B cell (primary cell): ENCODE results near the gene KCNH1. TPM values are rescaled to one million over a fixed set of nuclear protein-coding genes. Genes with fewer than 3 reads are reported as not detected.

ENCODE experiments used
- ATAC-seq: fragments of 200-7000 bp; cut with Tn5 transposase; one replicate; pipeline ENCODE4 v1.10.0; 2021; ENCODE audit warnings: low read depth, mild to moderate bottlenecking, moderate number of reproducible peaks, moderate library complexity
- CTCF ChIA-PET: fragments of 350-600 bp; sonication (Branson Sonifier 250); formaldehyde crosslinking; loops from one replicate; lab custom pipeline; 2021; ENCODE audit warnings: antibody characterized with exemption, inconsistent platforms; lab: Charles Lee
- POLR2A ChIA-PET: fragments of 350-600 bp; sonication (Branson Sonifier 250); formaldehyde crosslinking; loops from one replicate; lab custom pipeline; 2021; ENCODE audit warnings: antibody characterized with exemption; lab: Charles Lee
- DNase-seq: peaks from one replicate; pipeline ENCODE4 v3.0.0; 2013
- H2AFZ ChIP-seq: 2 replicates; pipeline ENCODE4 v1.6.1; 2012; ENCODE audit warnings: mild to moderate bottlenecking, low read depth, low read length; ENCODE audit not compliant: insufficient read depth, poor library complexity, severe bottlenecking
- H3K27ac ChIP-seq, 2 donors: 1 replicate in 1 of 2; 2 replicates in 1 of 2; pipeline ENCODE4 v1.5.1; 2012 to 2013; ENCODE audit warnings: low read length in 2 of 2, mild to moderate bottlenecking in 2 of 2, moderate library complexity in 1 of 2
- H3K27me3 ChIP-seq, 4 experiments: fragments of 200-600 bp in 1 of 4; sonication (generic) in 1 of 4; replicated peaks in 1 of 4; 1 replicate in 2 of 4; 2 replicates in 2 of 4; pipeline versions ENCODE4 v1.6.1 to v1.7.0; 2013 to 2016; ENCODE audit warnings: low read length in 3 of 4, mild to moderate bottlenecking in 2 of 4, mixed read lengths in 1 of 4, moderate library complexity in 1 of 4; ENCODE audit not compliant: insufficient read depth in 4 of 4, control insufficient read depth in 3 of 4; ENCODE audit errors: control extremely low read depth in 1 of 4
- H3K36me3 ChIP-seq, 2 experiments: replicated peaks in 1 of 2; 1 replicate in 1 of 2; 2 replicates in 1 of 2; pipeline versions ENCODE4 v1.6.1 to v1.7.1; 2013; ENCODE audit warnings: low read length in 1 of 2; ENCODE audit not compliant: insufficient read depth in 2 of 2, control insufficient read depth in 1 of 2; ENCODE audit errors: control extremely low read depth in 1 of 2, extremely low read depth in 1 of 2
- H3K4me1 ChIP-seq, 2 donors: fragments of 200-600 bp in 1 of 2; sonication (generic) in 1 of 2; 1 replicate in 1 of 2; 2 replicates in 1 of 2; pipeline versions ENCODE4 v1.5.1 to v1.6.1; 2013 to 2017; ENCODE audit warnings: low read length in 2 of 2; ENCODE audit not compliant: control insufficient read depth in 2 of 2, insufficient read depth in 2 of 2
- H3K4me2 ChIP-seq: replicated peaks from 2 replicates; pipeline ENCODE3; 2012; ENCODE audit warnings: mild to moderate bottlenecking, low read depth, low read length; ENCODE audit not compliant: poor library complexity, severe bottlenecking
- H3K4me3 ChIP-seq, 5 experiments: fragments of 200-600 bp in 1 of 5; sonication (generic) in 1 of 5; 1 replicate in 3 of 5; 2 replicates in 2 of 5; pipeline versions ENCODE4 v1.5.1 to v1.7.0; 2011 to 2016; ENCODE audit warnings: low read length in 4 of 5, mild to moderate bottlenecking in 4 of 5, low read depth in 2 of 5, control low read depth in 1 of 5, moderate library complexity in 1 of 5; ENCODE audit not compliant: insufficient read depth in 1 of 5; ENCODE audit errors: control extremely low read depth in 1 of 5, extremely low read depth in 1 of 5
- H3K79me2 ChIP-seq: fragments of 200-600 bp; sonication (generic); one replicate; pipeline ENCODE4 v1.6.0; 2016; ENCODE audit warnings: low read length; ENCODE audit not compliant: control insufficient read depth, insufficient read depth
- H3K9ac ChIP-seq: fragments of 200-600 bp; sonication (generic); 2 replicates; pipeline ENCODE4 v1.6.1; 2017; ENCODE audit warnings: mild to moderate bottlenecking, low read length, moderate library complexity
- H3K9me3 ChIP-seq, 3 donors: one replicate each; pipeline versions ENCODE4 v1.6.1 to v1.7.1; 2013; ENCODE audit warnings: low read length in 2 of 3; ENCODE audit not compliant: control insufficient read depth in 2 of 3, insufficient read depth in 1 of 3; ENCODE audit errors: control extremely low read depth in 1 of 3
- H4K20me1 ChIP-seq: 2 replicates; pipeline ENCODE4 v1.6.0; 2012; ENCODE audit warnings: mild to moderate bottlenecking, low read length; ENCODE audit not compliant: insufficient read depth, control insufficient read depth, poor library complexity, severe bottlenecking
- H3K27ac Mint-ChIP-seq: one replicate; pipeline ENCODE4 v1.8.0; 2021; ENCODE audit warnings: mixed read lengths
- H3K27me3 Mint-ChIP-seq: one replicate; pipeline ENCODE4 v1.8.0; 2021; ENCODE audit warnings: mixed read lengths
- H3K4me1 Mint-ChIP-seq: one replicate; pipeline ENCODE4 v1.8.0; 2021; ENCODE audit warnings: mixed read lengths
- H3K4me3 Mint-ChIP-seq: one replicate; pipeline ENCODE4 v1.8.0; 2021; ENCODE audit warnings: mixed read lengths
- H3K9me3 Mint-ChIP-seq: one replicate; pipeline ENCODE4 v1.8.0; 2022; ENCODE audit warnings: mixed read lengths; ENCODE audit not compliant: insufficient read depth
- EZH2 ChIP-seq: IDR thresholded peaks from 2 replicates; pipeline ENCODE4 v1.6.1; 2012; ENCODE audit warnings: borderline replicate concordance, low read depth, mild to moderate bottlenecking, moderate library complexity, low read length; ENCODE audit not compliant: insufficient read depth, poor library complexity, severe bottlenecking
- WGBS: methylation state at CpG from one replicate; pipeline ENCODE4 v1.1.5; 2013; ENCODE audit warnings: missing lambda C conversion rate; ENCODE audit not compliant: insufficient coverage; 5-methylcytosine and 5-hydroxymethylcytosine counted together
- intact Hi-C: fragments of 100-400 bp; cut with micrococcal nuclease; formaldehyde crosslinking; loops from one replicate; pipeline ENCODE4 v1.10.0; 2022
- polyA plus RNA-seq: library from polyadenylated mRNA; depleted of rRNA; stranded (reverse); fragments of >200 nt; gene quantifications from 2 replicates; pipeline ENCODE4 v1.2.3, GENCODE V29; 2012
- total RNA-seq, 2 donors: library from RNA; stranded (reverse); fragments of 120-200 nt in 1 of 2; gene quantifications; 1 replicate in 1 of 2; 2 replicates in 1 of 2; pipeline versions ENCODE4 v1.2.3 to v1.2.4, GENCODE V29; 2013 to 2022
- TF ChIP-seq, protein P1 (sequence below): fragments of 200-600 bp; IDR thresholded peaks from one replicate; pipeline ENCODE4 v1.8.0; 2022; ENCODE audit warnings: antibody characterized with exemption, mild to moderate bottlenecking

The KCNH1 gene
- total and polyA plus RNA-seq, 2 donors (not counting 1 experiment from before 2014, with no cell fraction given): not detected

DNA sequence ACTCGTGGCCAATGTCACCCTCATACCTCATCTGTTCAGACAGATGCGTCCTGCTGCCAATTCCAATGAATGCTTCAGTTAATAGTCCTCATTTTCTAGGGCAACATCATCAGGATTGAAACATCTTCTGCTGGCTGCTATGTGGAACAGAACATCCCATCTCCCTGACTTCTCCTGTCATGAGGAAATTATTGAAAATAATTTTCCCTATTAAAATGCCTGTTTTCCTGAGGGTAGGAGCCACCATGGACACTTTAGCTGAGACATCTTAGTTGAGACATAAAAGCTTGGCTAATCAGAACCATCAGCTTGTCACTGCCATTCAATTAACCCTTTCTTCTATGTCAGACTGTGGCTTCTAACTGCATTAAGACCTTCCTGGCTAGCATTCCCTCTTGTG is 409.2 kb downstream of the KCNH1 start:
- H3K9ac ChIP-seq: no peak overlapping the region

DNA sequence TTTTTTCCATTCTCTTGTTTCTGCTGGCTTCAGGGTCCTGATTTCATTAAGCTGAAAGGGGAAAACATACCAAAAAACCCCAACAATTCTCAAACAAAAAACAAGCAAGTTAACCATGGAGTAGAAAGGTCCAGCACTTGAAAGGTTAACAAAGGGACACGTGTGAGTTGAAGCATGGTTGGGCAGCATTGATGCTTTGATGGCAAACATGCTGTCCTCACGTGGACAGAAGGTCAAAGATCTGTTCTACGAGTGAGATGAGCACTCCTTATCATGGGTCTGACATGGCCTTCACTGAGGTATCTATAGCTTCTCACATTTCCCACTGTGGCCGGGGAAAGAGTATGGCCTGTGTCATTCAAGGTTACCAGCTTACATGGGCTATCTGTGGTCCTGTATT is 410.3 kb downstream of the KCNH1 start:
- Histone ChIP-seq H3K79me2 (no peaks in the 10 kb centered on the region), H3K4me2 (no peak overlapping the region), H3K9ac (no peak overlapping the region), H3K9me3 (no peaks in the 10 kb centered on the region), H2AFZ (no peak overlapping the region), H3K4me1 (no peaks in the 10 kb centered on the region), H3K27ac (no peak overlapping the region), H4K20me1 (no peaks in the 10 kb centered on the region), H3K27me3 (peaks cover 0 to 5% (median 0%) of the 10 kb centered on the region in 4 experiments), H3K36me3 (no peaks in the 10 kb centered on the region), H3K4me3 (no peak overlapping the region)
- ATAC-seq (no peak), DNase-seq (no peak)
- Mint-ChIP-seq H3K9me3 (no peaks in the 10 kb centered on the region), H3K27me3 (no peaks in the 10 kb centered on the region), H3K4me3 (no peak overlapping the region), H3K27ac (no peak overlapping the region), H3K4me1 (no peaks in the 10 kb centered on the region)
- ChIA-PET CTCF (no interaction called here), POLR2A (no interaction called here)
- intact Hi-C loops: no loop called here
- WGBS: 48% methylated on average over 2 of the region's 4 CpGs
- no peak for TF ChIP-seq EZH2
- TF ChIP-seq, protein P1, sequence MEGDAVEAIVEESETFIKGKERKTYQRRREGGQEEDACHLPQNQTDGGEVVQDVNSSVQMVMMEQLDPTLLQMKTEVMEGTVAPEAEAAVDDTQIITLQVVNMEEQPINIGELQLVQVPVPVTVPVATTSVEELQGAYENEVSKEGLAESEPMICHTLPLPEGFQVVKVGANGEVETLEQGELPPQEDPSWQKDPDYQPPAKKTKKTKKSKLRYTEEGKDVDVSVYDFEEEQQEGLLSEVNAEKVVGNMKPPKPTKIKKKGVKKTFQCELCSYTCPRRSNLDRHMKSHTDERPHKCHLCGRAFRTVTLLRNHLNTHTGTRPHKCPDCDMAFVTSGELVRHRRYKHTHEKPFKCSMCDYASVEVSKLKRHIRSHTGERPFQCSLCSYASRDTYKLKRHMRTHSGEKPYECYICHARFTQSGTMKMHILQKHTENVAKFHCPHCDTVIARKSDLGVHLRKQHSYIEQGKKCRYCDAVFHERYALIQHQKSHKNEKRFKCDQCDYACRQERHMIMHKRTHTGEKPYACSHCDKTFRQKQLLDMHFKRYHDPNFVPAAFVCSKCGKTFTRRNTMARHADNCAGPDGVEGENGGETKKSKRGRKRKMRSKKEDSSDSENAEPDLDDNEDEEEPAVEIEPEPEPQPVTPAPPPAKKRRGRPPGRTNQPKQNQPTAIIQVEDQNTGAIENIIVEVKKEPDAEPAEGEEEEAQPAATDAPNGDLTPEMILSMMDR: no peak

More for the DNA sequence above, 409.2 kb downstream of the KCNH1 start:
- ChIA-PET POLR2A (no interaction called here), CTCF (no interaction called here)
- no CpG with 5 or more reads among the region's 2 CpGs for WGBS
- H3K4me3 Mint-ChIP-seq: no peak overlapping the region
- H3K27me3 ChIP-seq: peaks cover 0 to 5% (median 0%) of the 10 kb centered on the region in 4 experiments
- ATAC-seq (no peak), DNase-seq (no peak)
- H4K20me1 ChIP-seq: no peaks in the 10 kb centered on the region
- no peaks in the 10 kb centered on the region for H3K79me2 ChIP-seq
- H3K4me1 Mint-ChIP-seq: no peaks in the 10 kb centered on the region
- no peaks in the 10 kb centered on the region for H3K9me3 Mint-ChIP-seq
- H3K36me3 ChIP-seq: no peaks in the 10 kb centered on the region
- no peak for TF ChIP-seq EZH2
- no peaks in the 10 kb centered on the region for H3K9me3 ChIP-seq
- intact Hi-C loops: no loop called here
- H3K27ac ChIP-seq: no peak overlapping the region
- no peaks in the 10 kb centered on the region for H3K4me1 ChIP-seq
- H3K27me3 Mint-ChIP-seq: no peaks in the 10 kb centered on the region
- no peak overlapping the region for H2AFZ ChIP-seq
- H3K27ac Mint-ChIP-seq: no peak overlapping the region
- H3K4me3 ChIP-seq: no peak overlapping the region
- H3K4me2 ChIP-seq: no peak overlapping the region
